CD14-positive monocyte (primary cell): Measurements from ENCODE around the gene MEX3C. TPM values are rescaled to one million over a fixed set of nuclear protein-coding genes. Genes with fewer than 3 reads are reported as not detected.
A peak's percentile ranks its signal among the peaks of the same experiment; 100 is the strongest.

Source experiments
- DNase-seq, 3 donors: peaks; one replicate each; pipeline ENCODE4 v3.0.0-alpha.2; 2011 to 2022
- H2AFZ ChIP-seq: 2 replicates; pipeline ENCODE4 v1.6.0; 2012; ENCODE audit warnings: mild to moderate bottlenecking, low read depth, low read length, inconsistent platforms; ENCODE audit not compliant: insufficient read depth, poor library complexity, severe bottlenecking
- H3K27ac ChIP-seq, 2 donors: 1 replicate in 1 of 2; 2 replicates in 1 of 2; pipeline ENCODE4 v1.5.1; 2012 to 2013; ENCODE audit warnings: low read length in 2 of 2, control low read depth in 1 of 2, inconsistent platforms in 1 of 2, low read depth in 1 of 2, mild to moderate bottlenecking in 1 of 2
- H3K27me3 ChIP-seq, 2 donors: one replicate each; pipeline versions ENCODE4 v1.6.0 to v1.6.1; 2011 to 2013; ENCODE audit warnings: low read length in 2 of 2; ENCODE audit not compliant: control insufficient read depth in 2 of 2, insufficient read depth in 2 of 2
- H3K36me3 ChIP-seq, 2 donors: replicated peaks in 1 of 2; 1 replicate in 1 of 2; 2 replicates in 1 of 2; pipeline versions ENCODE4 v1.5.1 to v1.6.1; 2012 to 2013; ENCODE audit warnings: low read length in 2 of 2, control low read depth in 1 of 2, inconsistent platforms in 1 of 2, mild to moderate bottlenecking in 1 of 2; ENCODE audit not compliant: insufficient read depth in 2 of 2, control insufficient read depth in 1 of 2
- H3K4me1 ChIP-seq, 2 donors: 1 replicate in 1 of 2; 2 replicates in 1 of 2; pipeline versions ENCODE4 v1.5.1 to v1.6.1; 2012 to 2013; ENCODE audit warnings: low read length in 2 of 2, control low read depth in 1 of 2, inconsistent platforms in 1 of 2, mild to moderate bottlenecking in 1 of 2, moderate library complexity in 1 of 2; ENCODE audit not compliant: insufficient read depth in 2 of 2, control insufficient read depth in 1 of 2
- H3K4me2 ChIP-seq: replicated peaks from 2 replicates; pipeline ENCODE3; 2012; ENCODE audit warnings: low read length, moderate library complexity, mild to moderate bottlenecking; ENCODE audit not compliant: poor library complexity, severe bottlenecking; ENCODE audit errors: extremely low read depth
- H3K4me3 ChIP-seq, 3 experiments: fragments of 200-600 bp in 1 of 3; sonication (generic) in 1 of 3; replicated peaks in 1 of 3; 1 replicate in 2 of 3; 2 replicates in 1 of 3; pipeline ENCODE4 v1.5.1; 2011 to 2013; ENCODE audit warnings: low read length in 3 of 3, mild to moderate bottlenecking in 3 of 3, control low read depth in 2 of 3, low read depth in 2 of 3, inconsistent platforms in 1 of 3, moderate library complexity in 1 of 3
- H3K79me2 ChIP-seq: 2 replicates; pipeline ENCODE4 v1.6.0; 2012; ENCODE audit warnings: mild to moderate bottlenecking, control low read depth, inconsistent platforms, low read length, moderate library complexity; ENCODE audit not compliant: insufficient read depth
- H3K9ac ChIP-seq: 2 replicates; pipeline ENCODE4 v1.6.0; 2017; ENCODE audit warnings: low read length, mild to moderate bottlenecking; ENCODE audit not compliant: insufficient read depth, poor library complexity, severe bottlenecking
- H3K9me3 ChIP-seq, 2 donors: replicated peaks in 1 of 2; 1 replicate in 1 of 2; 2 replicates in 1 of 2; pipeline versions ENCODE4 v1.5.1 to v1.6.1; 2012 to 2013; ENCODE audit warnings: low read length in 2 of 2, control low read depth in 1 of 2; ENCODE audit not compliant: control insufficient read depth in 1 of 2, insufficient read depth in 1 of 2
- H4K20me1 ChIP-seq: 2 replicates; pipeline ENCODE4 v1.6.0; 2012; ENCODE audit warnings: mild to moderate bottlenecking, low read length, control low read depth, moderate library complexity; ENCODE audit not compliant: insufficient read depth
- H3K27ac Mint-ChIP-seq, 7 donors: one replicate each; pipeline ENCODE4 v1.8.0; 2020; ENCODE audit warnings: mild to moderate bottlenecking in 7 of 7, mixed read lengths in 7 of 7, moderate library complexity in 6 of 7, inconsistent platforms in 2 of 7
- H3K27me3 Mint-ChIP-seq, 3 donors: one replicate each; pipeline ENCODE4 v1.8.0; 2021 to 2022; ENCODE audit warnings: low read depth in 3 of 3, mild to moderate bottlenecking in 3 of 3, mixed read lengths in 3 of 3, moderate library complexity in 3 of 3, inconsistent platforms in 1 of 3
- H3K36me3 Mint-ChIP-seq, 2 donors: one replicate each; pipeline ENCODE4 v1.8.0; 2020; ENCODE audit warnings: mixed read lengths in 2 of 2, inconsistent platforms in 1 of 2, mild to moderate bottlenecking in 1 of 2
- H3K4me1 Mint-ChIP-seq: one replicate; pipeline ENCODE4 v1.8.0; 2020; ENCODE audit warnings: mild to moderate bottlenecking, mixed read lengths
- H3K4me3 Mint-ChIP-seq, 2 donors: one replicate each; pipeline ENCODE4 v1.8.0; 2020; ENCODE audit warnings: mild to moderate bottlenecking in 2 of 2, mixed read lengths in 2 of 2, moderate library complexity in 1 of 2
- H3K9me3 Mint-ChIP-seq, 7 donors: one replicate each; pipeline ENCODE4 v1.8.0; 2020 to 2022; ENCODE audit warnings: mixed read lengths in 7 of 7, mild to moderate bottlenecking in 6 of 7, moderate library complexity in 6 of 7, inconsistent platforms in 2 of 7
- CTCF ChIP-seq: fragments of 200-600 bp; IDR thresholded peaks from one replicate; pipeline ENCODE4 v1.8.0; 2022; ENCODE audit warnings: antibody characterized with exemption, mild to moderate bottlenecking
- WGBS: methylation state at CpG from one replicate; pipeline ENCODE4 v1.1.5; 2013; ENCODE audit warnings: missing lambda C conversion rate; ENCODE audit not compliant: insufficient coverage; 5-methylcytosine and 5-hydroxymethylcytosine counted together
- intact Hi-C, 2 donors: fragments of 100-400 bp; cut with micrococcal nuclease; formaldehyde crosslinking; loops; one replicate each; pipeline versions ENCODE4 v1.15.0 to v1.15.1; 2023
- polyA plus RNA-seq, 3 donors: library from polyadenylated mRNA; depleted of rRNA in 1 of 3; unstranded in 2 of 3; stranded (reverse) in 1 of 3; fragments of 300-500 nt in 2 of 3; fragments of >200 nt in 1 of 3; fragmentation: Illumina TruSeq in 2 of 3; gene quantifications; 1 replicate in 2 of 3; 2 replicates in 1 of 3; pipeline ENCODE4 v1.2.3, GENCODE V29; 2012 to 2021

Gene MEX3C
- polyA plus RNA-seq, 3 donors: 2.3 to 41.3 (median 5.2) TPM

GRCh38 chr18:51165296-51165695 is 32.2 kb downstream of the MEX3C start:
- Histone ChIP-seq H4K20me1 (no peaks in the 10 kb centered on the region), H3K27me3 (no peaks in the 10 kb centered on the region), H3K36me3 (no peaks in the 10 kb centered on the region), H3K27ac (no peak overlapping the region), H3K4me2 (no peak overlapping the region), H3K4me3 (no peak overlapping the region), H2AFZ (no peak overlapping the region), H3K4me1 (no peaks in the 10 kb centered on the region), H3K9ac (no peak overlapping the region), H3K9me3 (no peaks in the 10 kb centered on the region), H3K79me2 (no peaks in the 10 kb centered on the region)
- DNase-seq: no peak
- H3K9me3 Mint-ChIP-seq: peaks cover 0 to 2% (median 0%) of the 10 kb centered on the region in 7 donors
- H3K27ac Mint-ChIP-seq: no peak overlapping the region
- H3K4me3 Mint-ChIP-seq: no peak overlapping the region
- peaks cover 0 to 4% (median 2%) of the 10 kb centered on the region in 3 donors for H3K27me3 Mint-ChIP-seq
- H3K36me3 Mint-ChIP-seq: no peaks in the 10 kb centered on the region
- no peak for TF ChIP-seq CTCF
- H3K4me1 Mint-ChIP-seq: peaks cover 3% of the 10 kb centered on the region
- intact Hi-C loops: loop anchor here in 1 of 2 donors (10.0 kb wide), 1 partner anchor 130 kb away; no protein-coding TSS in a partner anchor
- 100% methylated on average over 2 of the region's 2 CpGs for WGBS

GRCh38 chr18:51164761-51165281 is 32.7 kb downstream of the MEX3C start:
- Histone ChIP-seq H3K4me3 (no peak overlapping the region), H2AFZ (no peak overlapping the region), H3K4me1 (no peaks in the 10 kb centered on the region), H4K20me1 (no peaks in the 10 kb centered on the region), H3K27ac (no peak overlapping the region), H3K9me3 (no peaks in the 10 kb centered on the region), H3K36me3 (no peaks in the 10 kb centered on the region), H3K27me3 (no peaks in the 10 kb centered on the region), H3K9ac (no peak overlapping the region), H3K79me2 (no peaks in the 10 kb centered on the region), H3K4me2 (no peak overlapping the region)
- intact Hi-C loops: loop anchor here in 1 of 2 donors (10.0 kb wide), 1 partner anchor 130 kb away; no protein-coding TSS in a partner anchor
- peaks cover 0 to 2% (median 0%) of the 10 kb centered on the region in 7 donors for H3K9me3 Mint-ChIP-seq
- H3K4me1 Mint-ChIP-seq: peaks cover 6% of the 10 kb centered on the region
- H3K4me3 Mint-ChIP-seq: no peak overlapping the region
- no peak for DNase-seq
- TF ChIP-seq CTCF: no peak
- 95% methylated on average over 2 of the region's 2 CpGs for WGBS
- peaks cover 0 to 4% (median 3%) of the 10 kb centered on the region in 3 donors for H3K27me3 Mint-ChIP-seq
- peak overlapping the region in 1 of 7 donors; percentile 17 for H3K27ac Mint-ChIP-seq
- H3K36me3 Mint-ChIP-seq: no peaks in the 10 kb centered on the region
